Measurements from ENCODE around the gene ZNF330. TPM values are rescaled to one million over a fixed set of nuclear protein-coding genes. Genes with fewer than 3 reads are reported as not detected.

ZNF330 gene
- total and polyA plus RNA-seq, 2 experiments from 2014 or later = 32.3 to 38.9 TPM

DNA sequence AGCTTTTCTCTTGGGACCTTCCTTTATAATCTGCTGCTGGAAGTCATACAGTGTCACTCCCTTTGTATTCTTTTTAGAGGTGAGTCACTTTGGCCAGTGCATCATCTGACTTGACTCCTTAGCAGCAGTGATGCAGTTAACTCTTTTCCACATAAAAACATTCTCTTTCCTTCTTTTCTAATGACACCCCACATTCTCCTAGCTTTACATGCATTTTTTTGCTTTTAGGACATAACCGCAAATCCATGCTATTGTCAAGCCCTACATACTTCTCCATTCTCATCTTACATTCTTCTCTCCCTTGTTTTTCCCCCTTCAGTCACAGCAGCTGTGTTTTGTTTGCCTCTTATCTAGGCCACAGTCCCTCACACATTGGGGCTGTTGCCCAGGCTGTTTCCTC is 55.1 kb downstream of the ZNF330 start:
- ATAC-seq (0 out of 3 replicates have a peak, but pooled peaks have one; percentile 26), DNase-seq (ENCODE audit: low spot score) (no peak)
- Mint-ChIP-seq H3K4me1 (no peaks in the 10 kb centered on the region), H3K36me3 (ENCODE audit: low read depth) (no peaks in the 10 kb centered on the region), H3K27ac (no peak overlapping the region), H3K9me3 (no peaks in the 10 kb centered on the region; the same call in 2 of the 3 replicates), H3K27me3 (ENCODE audit: insufficient read depth, low read depth, poor library complexity) (no peaks in the 10 kb centered on the region), H3K4me3 (no peak overlapping the region)
- Histone ChIP-seq H3K9me2 (ENCODE audit: insufficient read depth) (no peaks in the 10 kb centered on the region), H3K4me3 (no peak overlapping the region), H3K4me1 (ENCODE audit: insufficient read depth) (no peaks in the 10 kb centered on the region), H2AFZ (no peak overlapping the region), H3F3A (replicated peaks; ENCODE audit: low read depth) (no peaks in the 10 kb centered on the region), H3K27ac (ENCODE audit: low read depth) (no peak overlapping the region), H3K36me3 (ENCODE audit: insufficient read depth) (no peaks in the 10 kb centered on the region), H3K4me2 (no peak overlapping the region), H4K20me1 (replicated peaks; ENCODE audit: insufficient read depth) (no peaks in the 10 kb centered on the region), H3K27me3 (ENCODE audit: insufficient read depth) (no peaks in the 10 kb centered on the region), H3K79me2 (replicated peaks; ENCODE audit: insufficient read depth) (no peaks in the 10 kb centered on the region)
- TF ChIP-seq, protein P1, sequence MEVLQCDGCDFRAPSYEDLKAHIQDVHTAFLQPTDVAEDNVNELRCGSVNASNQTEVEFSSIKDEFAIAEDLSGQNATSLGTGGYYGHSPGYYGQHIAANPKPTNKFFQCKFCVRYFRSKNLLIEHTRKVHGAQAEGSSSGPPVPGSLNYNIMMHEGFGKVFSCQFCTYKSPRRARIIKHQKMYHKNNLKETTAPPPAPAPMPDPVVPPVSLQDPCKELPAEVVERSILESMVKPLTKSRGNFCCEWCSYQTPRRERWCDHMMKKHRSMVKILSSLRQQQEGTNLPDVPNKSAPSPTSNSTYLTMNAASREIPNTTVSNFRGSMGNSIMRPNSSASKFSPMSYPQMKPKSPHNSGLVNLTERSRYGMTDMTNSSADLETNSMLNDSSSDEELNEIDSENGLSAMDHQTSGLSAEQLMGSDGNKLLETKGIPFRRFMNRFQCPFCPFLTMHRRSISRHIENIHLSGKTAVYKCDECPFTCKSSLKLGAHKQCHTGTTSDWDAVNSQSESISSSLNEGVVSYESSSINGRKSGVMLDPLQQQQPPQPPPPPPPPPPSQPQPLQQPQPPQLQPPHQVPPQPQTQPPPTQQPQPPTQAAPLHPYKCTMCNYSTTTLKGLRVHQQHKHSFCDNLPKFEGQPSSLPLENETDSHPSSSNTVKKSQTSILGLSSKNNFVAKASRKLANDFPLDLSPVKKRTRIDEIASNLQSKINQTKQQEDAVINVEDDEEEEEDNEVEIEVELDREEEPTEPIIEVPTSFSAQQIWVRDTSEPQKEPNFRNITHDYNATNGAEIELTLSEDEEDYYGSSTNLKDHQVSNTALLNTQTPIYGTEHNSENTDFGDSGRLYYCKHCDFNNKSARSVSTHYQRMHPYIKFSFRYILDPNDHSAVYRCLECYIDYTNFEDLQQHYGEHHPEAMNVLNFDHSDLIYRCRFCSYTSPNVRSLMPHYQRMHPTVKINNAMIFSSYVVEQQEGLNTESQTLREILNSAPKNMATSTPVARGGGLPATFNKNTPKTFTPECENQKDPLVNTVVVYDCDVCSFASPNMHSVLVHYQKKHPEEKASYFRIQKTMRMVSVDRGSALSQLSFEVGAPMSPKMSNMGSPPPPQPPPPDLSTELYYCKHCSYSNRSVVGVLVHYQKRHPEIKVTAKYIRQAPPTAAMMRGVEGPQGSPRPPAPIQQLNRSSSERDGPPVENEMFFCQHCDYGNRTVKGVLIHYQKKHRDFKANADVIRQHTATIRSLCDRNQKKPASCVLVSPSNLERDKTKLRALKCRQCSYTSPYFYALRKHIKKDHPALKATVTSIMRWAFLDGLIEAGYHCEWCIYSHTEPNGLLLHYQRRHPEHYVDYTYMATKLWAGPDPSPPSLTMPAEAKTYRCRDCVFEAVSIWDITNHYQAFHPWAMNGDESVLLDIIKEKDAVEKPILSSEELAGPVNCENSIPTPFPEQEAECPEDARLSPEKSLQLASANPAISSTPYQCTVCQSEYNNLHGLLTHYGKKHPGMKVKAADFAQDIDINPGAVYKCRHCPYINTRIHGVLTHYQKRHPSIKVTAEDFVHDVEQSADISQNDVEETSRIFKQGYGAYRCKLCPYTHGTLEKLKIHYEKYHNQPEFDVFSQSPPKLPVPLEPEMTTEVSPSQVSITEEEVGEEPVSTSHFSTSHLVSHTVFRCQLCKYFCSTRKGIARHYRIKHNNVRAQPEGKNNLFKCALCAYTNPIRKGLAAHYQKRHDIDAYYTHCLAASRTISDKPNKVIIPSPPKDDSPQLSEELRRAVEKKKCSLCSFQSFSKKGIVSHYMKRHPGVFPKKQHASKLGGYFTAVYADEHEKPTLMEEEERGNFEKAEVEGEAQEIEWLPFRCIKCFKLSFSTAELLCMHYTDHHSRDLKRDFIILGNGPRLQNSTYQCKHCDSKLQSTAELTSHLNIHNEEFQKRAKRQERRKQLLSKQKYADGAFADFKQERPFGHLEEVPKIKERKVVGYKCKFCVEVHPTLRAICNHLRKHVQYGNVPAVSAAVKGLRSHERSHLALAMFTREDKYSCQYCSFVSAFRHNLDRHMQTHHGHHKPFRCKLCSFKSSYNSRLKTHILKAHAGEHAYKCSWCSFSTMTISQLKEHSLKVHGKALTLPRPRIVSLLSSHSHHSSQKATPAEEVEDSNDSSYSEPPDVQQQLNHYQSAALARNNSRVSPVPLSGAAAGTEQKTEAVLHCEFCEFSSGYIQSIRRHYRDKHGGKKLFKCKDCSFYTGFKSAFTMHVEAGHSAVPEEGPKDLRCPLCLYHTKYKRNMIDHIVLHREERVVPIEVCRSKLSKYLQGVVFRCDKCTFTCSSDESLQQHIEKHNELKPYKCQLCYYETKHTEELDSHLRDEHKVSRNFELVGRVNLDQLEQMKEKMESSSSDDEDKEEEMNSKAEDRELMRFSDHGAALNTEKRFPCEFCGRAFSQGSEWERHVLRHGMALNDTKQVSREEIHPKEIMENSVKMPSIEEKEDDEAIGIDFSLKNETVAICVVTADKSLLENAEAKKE (CRISPR knock-in tag; IDR thresholded peaks at IDR 0.05) = no peak
- no peak for TF ChIP-seq STAT1 (IDR thresholded peaks at IDR 0.05; ENCODE audit: unreplicated experiment)

DNA sequence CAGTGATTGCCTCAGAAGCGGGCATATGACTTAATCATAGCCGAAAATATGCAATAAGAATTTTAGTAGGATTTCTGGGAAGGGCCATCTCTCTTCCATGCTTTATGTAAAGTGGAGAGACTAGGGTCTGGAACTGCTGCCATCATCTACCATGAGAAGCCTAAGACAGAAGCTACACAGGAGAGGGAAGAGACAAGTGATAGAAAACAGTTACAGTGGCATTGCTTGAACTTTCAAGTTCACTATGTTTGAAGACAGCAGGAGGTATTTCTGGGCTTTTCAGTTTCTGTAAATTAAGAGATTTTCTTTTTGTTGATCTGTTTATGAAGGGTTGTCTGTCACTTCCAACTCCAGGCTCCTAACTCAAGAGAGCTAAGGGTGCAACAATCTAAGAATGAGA is 62.5 kb downstream of the ZNF330 start:
- Mint-ChIP-seq H3K4me1 (no peaks in the 10 kb centered on the region), H3K4me3 (no peak overlapping the region), H3K9me3 (no peaks in the 10 kb centered on the region), H3K27ac (no peak overlapping the region), H3K27me3 (ENCODE audit: insufficient read depth, low read depth, poor library complexity) (no peaks in the 10 kb centered on the region), H3K36me3 (ENCODE audit: low read depth) (no peaks in the 10 kb centered on the region)
- Histone ChIP-seq H3K4me1 (ENCODE audit: insufficient read depth) (no peaks in the 10 kb centered on the region), H3K4me2 (no peak overlapping the region), H3F3A (replicated peaks; ENCODE audit: low read depth) (no peaks in the 10 kb centered on the region), H3K4me3 (no peak overlapping the region), H2AFZ (0 out of 2 replicates have a peak overlapping the region, but pooled peaks have one; percentile 14), H4K20me1 (replicated peaks; ENCODE audit: insufficient read depth) (no peaks in the 10 kb centered on the region), H3K27me3 (ENCODE audit: insufficient read depth) (no peaks in the 10 kb centered on the region), H3K9me2 (ENCODE audit: insufficient read depth) (no peaks in the 10 kb centered on the region), H3K36me3 (ENCODE audit: insufficient read depth) (no peaks in the 10 kb centered on the region), H3K27ac (ENCODE audit: low read depth) (no peak overlapping the region), H3K79me2 (replicated peaks; ENCODE audit: insufficient read depth) (no peaks in the 10 kb centered on the region)
- DNase-seq (ENCODE audit: low spot score) (no peak), ATAC-seq (no peak)
- TF ChIP-seq CREB1 (CRISPR knock-in tag; IDR thresholded peaks at IDR 0.05; ENCODE audit: low read depth) = no peak
- no peak for TF ChIP-seq JUNB (IDR thresholded peaks at IDR 0.05; ENCODE audit: unreplicated experiment)
- TF ChIP-seq ETS1 (IDR thresholded peaks at IDR 0.05) = no peak
- TF ChIP-seq, protein P1 (CRISPR knock-in tag; IDR thresholded peaks at IDR 0.05) = no peak
